ENCODE measurements around the gene KRTAP10-6.
"Not testable (repeated sequence)": the region's sequence is repeated elsewhere in the genome, so short reads cannot be mapped to it uniquely, and the experiment has no call there.

The KRTAP10-6 gene

GRCh38 chr21:44615466-44615865, 23.2 kb upstream of the KRTAP10-6 start:
- no peak for TF ChIP-seq CTCF (conservative IDR thresholded peaks at IDR 0.05)
- no peak overlapping the region for H3K27ac ChIP-seq

- no peak for TF ChIP-seq CTCF (conservative IDR thresholded peaks at IDR 0.05)
- H3K27ac ChIP-seq = no peak overlapping the region
Observed at GRCh38 chr21:44614961-44615391, 22.7 kb upstream of the KRTAP10-6 start.

- no peak overlapping the region for H3K27ac ChIP-seq
- TF ChIP-seq CTCF (conservative IDR thresholded peaks at IDR 0.05) = no peak
Observed at GRCh38 chr21:44614161-44614631, 21.9 kb upstream of the KRTAP10-6 start.

- no peak overlapping the region for H3K27ac ChIP-seq
- no peak for TF ChIP-seq CTCF (conservative IDR thresholded peaks at IDR 0.05)
Observed at GRCh38 chr21:44613386-44614155, 21.3 kb upstream of the KRTAP10-6 start.

GRCh38 chr21:44612669-44613229, 20.4 kb upstream of the KRTAP10-6 start:
- no peak overlapping the region for H3K27ac ChIP-seq
- no peak for TF ChIP-seq CTCF (conservative IDR thresholded peaks at IDR 0.05)

GRCh38 chr21:44612029-44612486, 19.8 kb upstream of the KRTAP10-6 start, which contains the start of gene KRTAP10-8:
TSS of gene KRTAP10-8 (plus strand) at chr21:44612079. CDS start at chr21:44612101, 22 bp downstream.
- no peak within 1 kb of the TSS for H3K27ac ChIP-seq
- TF ChIP-seq CTCF (conservative IDR thresholded peaks at IDR 0.05) = no peak

GRCh38 chr21:44611551-44611950, 19.2 kb upstream of the KRTAP10-6 start:
- TF ChIP-seq CTCF (conservative IDR thresholded peaks at IDR 0.05) = no peak
- H3K27ac ChIP-seq = no peak overlapping the region

- not testable (repeated sequence) for H3K27ac ChIP-seq
Observed at GRCh38 chr21:44610157-44610843, 18.0 kb upstream of the KRTAP10-6 start.

Measured in VCaP (cell line).